ENCODE results near the gene ZNF488.

The ZNF488 gene

GRCh38 chr10:47322300-47323061, 61.6 kb downstream of the ZNF488 start, which contains the start of gene GDF2:
Gene GDF2, plus strand, starts transcription at chr10:47322454. Its CDS starts 215 bp downstream, at chr10:47322669.
- Histone ChIP-seq H3K79me2 (ENCODE audit: insufficient read depth, low read depth) (no peaks in the 10 kb centered on the region), H3K9ac (no peak within 1 kb of the TSS), H3K36me3 (ENCODE audit: insufficient read depth) (no peaks in the 10 kb centered on the region), H3K4me1 (ENCODE audit: low read depth, poor library complexity, severe bottlenecking) (no peaks in the 10 kb centered on the region), H4K20me1 (ENCODE audit: insufficient read depth) (no peaks in the 10 kb centered on the region), H3K4me3 (IDR thresholded peaks at IDR 0.05; ENCODE audit: insufficient read depth, low read depth, low read length) (no peak within 1 kb of the TSS), H3K27ac (no peak within 1 kb of the TSS), H3K27me3 (ENCODE audit: insufficient read depth, low read depth) (no peaks in the 10 kb centered on the region), H3K4me2 (no peak within 1 kb of the TSS), H2AFZ (ENCODE audit: low read depth) (no peak within 1 kb of the TSS)
- TF ChIP-seq CTCF (conservative IDR thresholded peaks at IDR 0.05; ENCODE audit: low read depth, low read length): no peak

- H3K79me2 ChIP-seq (ENCODE audit: insufficient read depth, low read depth): no peaks in the 10 kb centered on the region
- H3K9ac ChIP-seq: no peak overlapping the region
- H3K4me3 ChIP-seq (IDR thresholded peaks at IDR 0.05; ENCODE audit: insufficient read depth, low read depth, low read length): no peak overlapping the region
- H3K4me1 ChIP-seq (ENCODE audit: low read depth, poor library complexity, severe bottlenecking): no peaks in the 10 kb centered on the region
- H3K4me2 ChIP-seq: no peak overlapping the region
- TF ChIP-seq CTCF (conservative IDR thresholded peaks at IDR 0.05; ENCODE audit: low read depth, low read length): no peak
- no peaks in the 10 kb centered on the region for H3K36me3 ChIP-seq (ENCODE audit: insufficient read depth)
- no peaks in the 10 kb centered on the region for H4K20me1 ChIP-seq (ENCODE audit: insufficient read depth)
- no peak overlapping the region for H3K27ac ChIP-seq
- H2AFZ ChIP-seq (ENCODE audit: low read depth): no peak overlapping the region
- no peaks in the 10 kb centered on the region for H3K27me3 ChIP-seq (ENCODE audit: insufficient read depth, low read depth)
Observed at GRCh38 chr10:47321521-47322195, 62.4 kb downstream of the ZNF488 start.

- no peak for TF ChIP-seq CTCF (conservative IDR thresholded peaks at IDR 0.05; ENCODE audit: low read depth, low read length)
Observed at GRCh38 chr10:47320812-47321211, 63.3 kb downstream of the ZNF488 start.

DNA sequence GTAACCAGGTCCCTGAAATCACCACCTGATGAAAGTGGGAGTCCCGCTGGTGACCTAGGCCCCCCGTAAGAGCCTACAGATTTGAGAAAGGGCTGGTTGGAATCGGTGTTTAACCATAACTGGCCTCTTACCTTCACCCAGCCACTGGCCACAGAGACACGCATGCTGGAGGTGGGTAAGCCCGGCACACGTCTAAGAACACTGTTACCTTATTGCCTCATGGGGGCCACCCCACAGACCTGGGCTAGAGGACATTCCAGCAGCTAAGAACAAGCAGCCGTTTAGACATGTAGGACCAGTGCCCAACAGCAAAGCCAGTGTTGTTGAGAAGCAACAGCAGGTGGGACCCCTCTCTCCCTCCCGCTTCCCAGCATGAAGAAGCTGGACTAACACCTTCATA, 64.3 kb downstream of the ZNF488 start:
- no peak for TF ChIP-seq CTCF (conservative IDR thresholded peaks at IDR 0.05; ENCODE audit: low read depth, low read length)

More at GRCh38 chr10:47320812-47321211, 63.3 kb downstream of the ZNF488 start:
- Histone ChIP-seq H3K27ac (no peak overlapping the region), H3K27me3 (ENCODE audit: insufficient read depth, low read depth) (no peaks in the 10 kb centered on the region), H3K4me1 (ENCODE audit: low read depth, poor library complexity, severe bottlenecking) (no peaks in the 10 kb centered on the region), H4K20me1 (ENCODE audit: insufficient read depth) (no peaks in the 10 kb centered on the region), H3K79me2 (ENCODE audit: insufficient read depth, low read depth) (no peaks in the 10 kb centered on the region), H3K36me3 (ENCODE audit: insufficient read depth) (no peaks in the 10 kb centered on the region), H2AFZ (ENCODE audit: low read depth) (no peak overlapping the region), H3K4me3 (IDR thresholded peaks at IDR 0.05; ENCODE audit: insufficient read depth, low read depth, low read length) (no peak overlapping the region), H3K9ac (no peak overlapping the region), H3K4me2 (no peak overlapping the region)

More for the DNA sequence above, 64.3 kb downstream of the ZNF488 start:
- Histone ChIP-seq H3K79me2 (ENCODE audit: insufficient read depth, low read depth) (no peaks in the 10 kb centered on the region), H2AFZ (ENCODE audit: low read depth) (no peak overlapping the region), H4K20me1 (ENCODE audit: insufficient read depth) (no peaks in the 10 kb centered on the region), H3K4me1 (ENCODE audit: low read depth, poor library complexity, severe bottlenecking) (no peaks in the 10 kb centered on the region), H3K36me3 (ENCODE audit: insufficient read depth) (no peaks in the 10 kb centered on the region), H3K4me3 (IDR thresholded peaks at IDR 0.05; ENCODE audit: insufficient read depth, low read depth, low read length) (no peak overlapping the region), H3K27me3 (ENCODE audit: insufficient read depth, low read depth) (no peaks in the 10 kb centered on the region), H3K4me2 (no peak overlapping the region), H3K27ac (no peak overlapping the region), H3K9ac (no peak overlapping the region)
